Dermis microvascular lymphatic vessel endothelial cell (primary cell): ENCODE measurements around the gene MTUS2. TPM values are rescaled to one million over a fixed set of nuclear protein-coding genes. Genes with fewer than 3 reads are reported as not detected.

Source experiments
- DNase-seq, 2 donors: peaks; one replicate each; pipeline versions ENCODE4 v3.0.0 to v3.0.0-alpha.2; 2010; ENCODE audit warnings: low read depth in 2 of 2
- total RNA-seq: library from RNA; depleted of rRNA; stranded (reverse); fragments of >200 nt; gene quantifications from 2 replicates; pipeline ENCODE4 v1.2.1, GENCODE V29; 2014

The MTUS2 gene
- total RNA-seq, 1 donor from 2014 or later, result not detected

- no peak for DNase-seq
These were observed 36.1 kb downstream of the MTUS2 start for GRCh38 chr13:28856287-28856686.

GRCh38 chr13:28859069-28859468 is 38.9 kb downstream of the MTUS2 start:
- no peak for DNase-seq

GRCh38 chr13:28859717-28860116 is 39.6 kb downstream of the MTUS2 start:
- no peak for DNase-seq

DNA sequence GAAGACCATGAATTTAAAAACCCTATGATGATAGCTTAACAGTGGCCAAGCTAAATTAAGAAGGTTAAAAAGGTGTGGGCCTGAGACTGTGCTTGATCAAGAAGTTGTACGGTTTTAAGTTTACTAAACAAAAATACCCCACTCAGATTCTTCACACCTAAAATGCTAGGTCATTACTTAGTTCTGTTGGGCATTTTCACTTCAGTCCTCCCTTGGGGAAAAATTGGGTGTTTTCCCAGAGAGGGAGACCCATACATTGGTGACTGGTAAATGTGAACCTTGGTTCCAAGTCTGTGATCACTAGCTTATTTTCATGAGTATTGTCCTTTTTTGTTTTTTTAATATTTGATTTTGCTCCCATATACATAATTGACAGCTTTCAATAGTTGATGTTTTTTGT is 44.4 kb downstream of the MTUS2 start:
- DNase-seq, result no peak

- no peak for DNase-seq
These were observed 45.1 kb downstream of the MTUS2 start for GRCh38 chr13:28865149-28865744.

DNA sequence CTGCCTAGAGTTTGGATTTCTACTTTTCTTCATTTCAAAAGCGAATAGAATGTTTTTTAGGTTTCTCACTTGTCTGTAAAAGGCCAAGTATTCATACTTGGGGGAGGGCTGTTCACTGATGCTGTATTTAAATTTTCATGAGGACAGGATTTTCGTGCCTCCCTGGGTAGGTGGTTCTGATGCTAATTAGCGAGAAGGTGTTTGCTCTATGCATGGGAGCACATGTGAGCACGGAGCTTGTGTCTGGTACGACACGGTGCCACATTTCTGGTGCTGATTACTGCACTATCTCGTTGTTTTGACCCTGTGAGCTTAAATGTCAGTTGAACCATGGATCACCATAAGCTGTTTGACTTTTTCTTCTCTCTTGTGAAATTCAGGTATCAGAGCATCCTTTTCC is 45.8 kb downstream of the MTUS2 start:
- DNase-seq, result no peak

GRCh38 chr13:28866932-28867331 is 46.8 kb downstream of the MTUS2 start:
- DNase-seq, result no peak

- no peak for DNase-seq
These were observed 47.4 kb downstream of the MTUS2 start for GRCh38 chr13:28867564-28867963.

DNA sequence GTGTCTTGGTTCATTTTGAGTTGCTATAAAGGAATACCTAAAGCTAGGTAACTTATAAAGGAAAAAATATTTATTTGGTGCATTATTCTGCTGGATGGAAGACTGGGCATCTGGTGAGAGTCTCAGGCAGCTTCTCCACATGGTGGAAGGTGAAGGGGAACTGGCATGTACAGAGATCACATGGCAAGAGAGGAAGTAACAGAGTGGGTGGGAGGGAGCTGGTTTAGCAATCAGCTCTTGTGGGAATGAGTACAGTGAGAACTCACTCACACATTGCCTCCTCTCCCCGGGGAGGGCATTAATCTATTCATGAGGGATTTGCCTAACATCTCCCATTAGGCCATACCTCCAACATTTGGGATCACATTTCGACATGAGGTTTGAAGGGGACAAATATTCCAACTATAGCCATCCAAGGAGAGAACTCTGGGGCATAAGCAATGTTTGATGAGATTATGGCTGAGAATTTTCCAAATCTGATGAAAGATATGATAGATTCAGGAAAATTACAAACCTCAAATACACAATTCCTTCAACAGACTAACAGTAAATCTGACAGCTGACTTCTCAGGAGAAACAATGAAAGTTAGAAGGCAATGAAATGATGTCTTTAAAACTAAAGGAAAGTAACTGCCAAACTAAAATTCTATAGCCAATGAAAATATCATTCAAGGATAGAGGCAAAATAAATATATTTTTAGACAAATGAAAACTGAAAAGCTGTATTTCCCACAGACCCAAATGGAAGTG is 52.5 kb downstream of the MTUS2 start:
- no peak for DNase-seq

DNA sequence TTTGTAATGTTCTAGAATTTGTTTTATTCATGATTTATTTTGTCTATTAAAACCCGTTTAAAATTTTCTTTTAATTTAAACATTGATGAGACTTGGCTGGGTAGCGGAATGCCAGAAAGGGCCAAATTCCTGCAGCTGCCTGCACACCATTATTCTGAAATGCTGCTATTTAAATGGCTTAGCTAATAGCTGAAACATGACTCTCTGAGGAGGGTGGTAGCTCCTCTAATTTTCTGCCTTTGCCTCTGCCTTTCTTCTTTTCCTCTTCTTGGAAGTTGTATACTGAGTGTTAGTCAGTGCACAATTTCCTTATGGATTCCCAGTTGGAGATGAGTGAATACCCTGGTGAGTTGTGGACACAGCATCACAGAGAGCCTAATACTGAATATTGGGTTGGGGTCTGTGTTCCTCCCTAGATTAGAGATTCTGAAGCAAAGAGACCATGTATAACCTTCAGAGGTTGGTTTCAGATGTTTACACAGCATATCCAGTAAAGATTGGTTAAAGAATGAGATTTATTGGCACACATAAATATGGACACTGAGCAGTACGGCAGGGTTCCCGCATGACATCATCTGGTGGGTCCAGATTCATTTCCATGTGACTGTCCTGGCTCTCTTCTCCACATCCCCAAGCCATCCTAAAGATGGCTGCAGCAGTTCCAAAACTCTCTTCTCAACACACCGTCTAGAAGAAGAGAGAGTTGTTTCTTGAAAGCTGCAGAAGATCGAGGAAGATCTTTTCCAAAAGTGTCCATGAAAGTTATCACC is 55.9 kb downstream of the MTUS2 start:
- DNase-seq, result no peak

DNA sequence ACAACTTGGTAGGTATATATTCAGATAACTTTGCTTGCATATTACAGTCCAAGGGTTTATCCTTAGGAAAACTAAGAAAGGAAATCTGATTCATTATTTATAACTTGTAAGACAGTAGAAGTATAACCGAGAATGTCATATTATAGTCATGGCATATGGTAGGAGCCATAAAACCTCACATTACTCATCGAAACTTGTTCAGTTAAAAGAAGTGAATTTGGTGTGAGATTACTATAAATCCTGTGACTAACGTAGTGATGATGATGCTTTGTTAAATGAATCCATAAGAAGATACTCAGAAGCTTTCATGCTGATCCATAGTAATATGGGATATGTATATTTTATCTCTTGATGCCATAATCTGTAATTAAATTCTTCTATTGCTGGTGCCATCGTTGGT is 57.3 kb downstream of the MTUS2 start:
- DNase-seq, result no peak

- DNase-seq, result no peak
These were observed 65.0 kb downstream of the MTUS2 start for GRCh38 chr13:28885181-28885580.

- DNase-seq, result no peak
These were observed 69.1 kb downstream of the MTUS2 start for GRCh38 chr13:28889086-28889732.

- no peak for DNase-seq
These were observed 70.6 kb downstream of the MTUS2 start for GRCh38 chr13:28890712-28891111.

DNA sequence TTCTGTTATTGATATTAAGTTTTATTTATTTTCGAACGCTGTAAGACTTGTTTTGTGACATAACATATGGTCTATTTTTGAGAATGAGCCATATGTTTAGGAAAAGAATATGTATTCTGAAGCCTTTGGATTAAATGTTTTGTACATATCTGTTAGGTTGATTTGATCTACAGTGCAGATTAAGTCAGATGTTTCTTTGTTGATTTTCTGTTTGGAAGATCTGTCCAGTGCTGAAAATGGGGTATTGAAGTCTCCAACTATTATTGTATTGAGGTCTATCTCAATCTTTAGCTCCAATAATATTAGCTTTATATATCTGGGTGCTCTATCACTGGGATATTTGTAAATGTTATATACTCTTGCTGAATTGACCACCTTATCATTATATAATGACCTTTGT is 97.9 kb downstream of the MTUS2 start:
- DNase-seq, result no peak

- no peak for DNase-seq
These were observed 102.2 kb downstream of the MTUS2 start for GRCh38 chr13:28922341-28922740.

- no peak for DNase-seq
These were observed 115.0 kb downstream of the MTUS2 start for GRCh38 chr13:28935104-28935503.

GRCh38 chr13:28942906-28943305 is 122.8 kb downstream of the MTUS2 start:
- no peak for DNase-seq

DNA sequence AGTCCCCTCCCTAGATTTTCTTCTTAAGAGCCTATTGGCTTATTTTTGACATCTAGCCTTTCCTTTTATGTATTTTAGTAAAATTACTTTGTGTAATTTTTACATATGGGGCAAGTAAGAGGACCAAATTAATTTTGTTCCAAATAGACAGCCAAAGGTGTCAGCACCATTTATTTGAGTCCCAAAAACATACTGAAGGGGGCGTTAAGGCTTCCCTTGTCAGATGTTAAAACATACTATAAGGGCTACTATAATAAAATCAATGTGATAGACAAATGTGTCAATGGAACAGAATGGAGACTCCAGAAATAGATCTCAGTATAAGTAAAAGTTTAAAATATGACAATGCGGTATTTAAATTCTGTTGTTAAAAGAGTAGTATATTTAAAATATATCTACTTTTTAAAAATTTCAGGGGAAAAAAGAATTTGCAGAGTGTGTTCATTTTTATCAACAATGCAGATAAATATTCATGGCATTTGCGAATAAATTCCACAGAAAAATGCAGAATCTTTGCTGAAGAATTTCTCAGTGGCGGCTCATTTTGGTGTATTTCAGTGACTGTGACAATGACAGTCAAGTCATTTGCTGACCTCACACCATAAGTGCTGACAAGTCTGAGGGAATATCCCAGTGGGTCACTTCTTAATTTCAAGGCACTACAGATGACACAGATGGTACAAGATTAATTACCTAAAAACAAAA is 133.7 kb downstream of the MTUS2 start:
- DNase-seq, result no peak

DNA sequence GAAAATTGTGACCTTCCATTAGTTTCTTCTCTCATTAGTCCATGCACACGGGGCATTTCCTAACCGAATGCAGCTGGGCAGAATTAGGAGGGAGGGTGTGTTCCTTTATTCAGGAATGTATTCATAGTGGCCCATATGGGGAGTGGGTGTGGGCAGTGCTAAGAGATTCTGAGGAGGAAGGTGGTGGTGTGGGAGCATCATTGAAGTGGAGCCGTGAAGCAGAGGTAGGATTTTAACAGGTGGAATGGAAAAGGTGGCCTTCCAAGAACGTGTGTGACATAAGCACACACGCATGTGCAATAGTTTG is 134.2 kb downstream of the MTUS2 start:
- DNase-seq, result no peak

DNA sequence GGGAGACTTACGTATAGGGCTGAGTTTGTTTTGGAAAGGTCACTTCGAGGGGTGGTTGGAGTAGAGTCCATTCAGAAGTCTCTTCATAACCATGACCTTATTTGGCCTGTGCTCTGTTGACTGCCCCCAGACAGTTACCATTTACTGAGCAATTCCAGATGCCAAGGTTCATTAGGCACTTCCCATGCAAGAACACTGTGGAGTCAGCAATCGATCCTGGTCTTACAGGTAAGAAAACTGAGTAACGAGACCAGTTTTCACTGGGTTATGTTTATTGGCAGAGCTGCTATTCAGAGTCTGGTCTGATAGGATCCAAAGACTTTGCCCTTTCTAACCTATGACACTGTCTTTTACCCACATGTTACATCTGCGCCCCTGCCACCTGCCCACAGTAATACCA is 134.7 kb downstream of the MTUS2 start:
- no peak for DNase-seq
